ENCODE measurements around the gene BATF3.

GRCh38 chr1:212745303-212745702, 45.7 kb upstream of the BATF3 start:
- TF ChIP-seq TCF12 (IDR thresholded peaks at IDR 0.05; ENCODE audit: low read depth): no peak
- no peak for TF ChIP-seq EGR1 (IDR thresholded peaks at IDR 0.05)
- TF ChIP-seq, protein P1, sequence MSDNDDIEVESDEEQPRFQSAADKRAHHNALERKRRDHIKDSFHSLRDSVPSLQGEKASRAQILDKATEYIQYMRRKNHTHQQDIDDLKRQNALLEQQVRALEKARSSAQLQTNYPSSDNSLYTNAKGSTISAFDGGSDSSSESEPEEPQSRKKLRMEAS (IDR thresholded peaks at IDR 0.05): no peak
- no peak for TF ChIP-seq REST (IDR thresholded peaks at IDR 0.05; ENCODE audit: low read depth)
- no peak for TF ChIP-seq EP300 (IDR thresholded peaks at IDR 0.05; ENCODE audit: borderline replicate concordance)
- no peak for TF ChIP-seq YY1 (IDR thresholded peaks at IDR 0.05; ENCODE audit: low read depth)
- TF ChIP-seq RAD21 (IDR thresholded peaks at IDR 0.05; ENCODE audit: low read depth): no peak
- no peak for TF ChIP-seq CEBPB (IDR thresholded peaks at IDR 0.05)
